ENCODE measurements around the gene BTF3. TPM values are rescaled to one million over a fixed set of nuclear protein-coding genes. Genes with fewer than 3 reads are reported as not detected.

Gene BTF3
- total and polyA plus RNA-seq, 2 of the 8 experiments (the other 6 are each of a cell fraction or from before 2014, with no cell fraction given) = 396 to 754 TPM

GRCh38 chr5:73464016-73464745, 34.1 kb upstream of the BTF3 start (continued):
- TF ChIP-seq CHD7 (IDR thresholded peaks at IDR 0.05; ENCODE audit: insufficient replicate concordance, low read length) (no peak), POU5F1 (IDR thresholded peaks at IDR 0.05; ENCODE audit: low read depth, low read length) (no peak), ZNF274 (IDR thresholded peaks at IDR 0.05; ENCODE audit: borderline replicate concordance, extremely low read depth, low read length) (no peak), POLR2AphosphoS5 (IDR thresholded peaks at IDR 0.05; ENCODE audit: low read depth, low read length) (no peak), PHF8 (conservative IDR thresholded peaks at IDR 0.05; ENCODE audit: low read depth, low read length) (no peak)
